Duodenal mucosa (tissue), 2 donors: ENCODE results near the gene FKBP7.
"Not testable (repeated sequence)": the region's sequence is repeated elsewhere in the genome, so short reads cannot be mapped to it uniquely, and the experiment has no call there.

ENCODE experiments used
- H3K27ac ChIP-seq: one replicate; pipeline ENCODE4 v1.7.0; 2013; ENCODE audit warnings: low read depth, low read length
- H3K27me3 ChIP-seq, 2 donors: one replicate each; pipeline ENCODE4 v1.7.0; 2013; ENCODE audit warnings: low read length in 2 of 2, control low read depth in 1 of 2; ENCODE audit not compliant: insufficient read depth in 2 of 2, control insufficient read depth in 1 of 2
- H3K36me3 ChIP-seq, 2 donors: one replicate each; pipeline ENCODE4 v1.7.0; 2013; ENCODE audit warnings: low read length in 2 of 2, control low read depth in 1 of 2; ENCODE audit not compliant: insufficient read depth in 2 of 2, control insufficient read depth in 1 of 2
- H3K4me1 ChIP-seq, 2 donors: one replicate each; pipeline ENCODE4 v1.7.0; 2013; ENCODE audit warnings: low read length in 2 of 2, control low read depth in 1 of 2; ENCODE audit not compliant: insufficient read depth in 2 of 2, control insufficient read depth in 1 of 2
- H3K4me3 ChIP-seq, 2 donors: one replicate each; pipeline ENCODE4 v1.7.0; 2013; ENCODE audit warnings: low read length in 2 of 2, low read depth in 1 of 2
- H3K9ac ChIP-seq, 2 donors: one replicate each; pipeline ENCODE4 v1.7.0; 2013; ENCODE audit warnings: low read length in 2 of 2, low read depth in 1 of 2
- H3K9me3 ChIP-seq, 2 donors: one replicate each; pipeline ENCODE4 v1.7.0; 2013; ENCODE audit warnings: low read length in 2 of 2, control low read depth in 1 of 2; ENCODE audit not compliant: control insufficient read depth in 1 of 2

FKBP7 gene

DNA sequence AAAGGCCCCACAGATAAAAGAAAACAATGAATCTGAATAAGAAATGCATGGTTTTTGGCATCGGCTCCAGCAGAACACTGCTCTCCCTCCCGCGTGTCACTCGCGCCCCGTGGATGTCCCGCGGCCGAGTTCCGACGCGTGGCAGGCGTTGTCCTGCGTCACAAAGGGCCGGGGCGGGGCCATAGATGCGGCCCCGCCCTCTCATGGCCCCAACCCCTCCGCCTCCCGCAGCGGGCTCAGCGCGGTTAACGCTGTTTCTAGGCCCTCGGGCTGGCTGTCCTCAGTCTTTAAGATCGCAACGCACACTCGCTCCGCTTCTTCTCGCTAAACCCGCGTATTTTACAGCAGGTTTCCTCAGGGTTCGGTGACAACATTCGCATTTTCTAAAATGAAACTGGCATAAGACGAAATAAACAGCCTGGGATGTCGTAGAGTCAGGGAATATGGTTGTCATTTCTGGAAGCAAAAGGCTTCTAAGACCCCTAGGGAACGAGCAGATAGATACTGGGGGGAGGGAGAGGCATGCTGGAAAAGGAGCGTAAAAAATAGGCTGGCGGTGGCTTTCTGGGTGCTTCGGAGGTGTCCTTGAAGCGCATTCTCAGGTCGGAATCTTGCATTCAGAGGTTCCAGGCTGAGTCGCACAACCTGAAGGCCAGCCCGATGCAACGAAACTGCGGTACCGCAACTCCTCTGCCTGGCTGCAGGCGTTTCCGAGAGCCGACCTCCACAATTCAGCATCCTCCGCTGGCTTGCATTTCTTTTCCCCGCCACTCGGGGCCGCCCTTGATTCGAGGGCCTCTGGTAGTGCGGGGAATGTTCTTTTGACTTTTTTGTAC is at the start of gene FKBP7:
TSS of gene FKBP7 (minus strand) at position 162 of the 836 bp plus-strand sequence. CDS start at position 61, 101 bp downstream.
- Histone ChIP-seq H3K9me3 (no peaks in the 10 kb centered on the region), H3K36me3 (no peaks in the 10 kb centered on the region), H3K4me3 (peak within 1 kb of the TSS; percentile 84 to 89), H3K4me1 (peaks cover 27 to 35% of the 10 kb centered on the region in 2 donors), H3K9ac (peak within 1 kb of the TSS; percentile 92 to 94), H3K27me3 (no peaks in the 10 kb centered on the region), H3K27ac (peak within 1 kb of the TSS; percentile 94)

DNA sequence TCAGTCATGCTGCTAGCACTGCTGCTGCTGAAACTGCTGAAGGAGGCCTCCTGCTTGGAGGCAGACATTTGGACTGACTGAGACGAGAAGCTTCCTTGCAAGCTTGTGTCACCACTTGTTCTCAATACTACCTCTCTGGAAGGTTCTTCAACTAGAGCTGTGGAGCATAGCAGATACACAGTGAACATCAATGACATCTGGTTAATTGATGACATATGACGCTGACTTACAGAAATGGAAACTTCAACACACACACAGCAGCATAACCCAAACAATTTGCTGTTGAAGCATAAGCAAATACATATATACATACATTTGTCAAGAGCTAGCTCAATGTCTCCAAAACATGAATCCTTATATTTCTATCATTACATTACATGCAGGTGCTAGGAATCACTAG is 49.2 kb upstream of the FKBP7 start:
- Histone ChIP-seq H3K27ac (no peak overlapping the region), H3K4me1 (peaks cover 0 to 7% of the 10 kb centered on the region in 2 donors), H3K9me3 (no peaks in the 10 kb centered on the region), H3K36me3 (peaks cover 0 to 12% of the 10 kb centered on the region in 2 donors), H3K27me3 (no peaks in the 10 kb centered on the region), H3K9ac (no peak overlapping the region), H3K4me3 (no peak overlapping the region)

- H3K4me1 ChIP-seq = peaks cover 0 to 7% of the 10 kb centered on the region in 2 donors
- no peaks in the 10 kb centered on the region for H3K27me3 ChIP-seq
- H3K36me3 ChIP-seq = peaks cover 0 to 1% of the 10 kb centered on the region in 2 donors
- no peak overlapping the region for H3K27ac ChIP-seq
- H3K4me3 ChIP-seq = no peak overlapping the region
- H3K9ac ChIP-seq = no peak overlapping the region
- no peaks in the 10 kb centered on the region for H3K9me3 ChIP-seq
Observed at GRCh38 chr2:178526256-178526655, 47.9 kb upstream of the FKBP7 start.

DNA sequence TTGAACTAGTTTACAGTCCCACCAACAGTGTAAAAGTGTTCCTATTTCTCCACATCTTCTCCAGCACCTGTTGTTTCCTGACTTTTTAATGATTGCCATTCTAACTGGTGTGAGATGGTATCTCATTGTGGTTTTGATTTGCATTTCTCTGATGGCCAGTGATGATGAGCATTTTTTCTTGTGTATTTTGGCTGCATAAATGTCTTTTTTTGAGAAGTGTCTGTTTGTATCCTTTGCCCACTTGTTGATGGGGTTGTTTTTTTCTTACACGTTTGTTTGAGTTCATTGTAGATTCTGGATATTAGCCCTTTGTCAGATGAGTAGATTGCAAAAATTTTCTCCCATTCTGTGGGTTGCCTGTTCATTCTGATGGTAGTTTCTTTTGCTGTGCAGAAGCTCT is 47.1 kb upstream of the FKBP7 start:
- not testable (repeated sequence) for H3K9ac ChIP-seq, H3K27me3 ChIP-seq, H3K9me3 ChIP-seq, H3K27ac ChIP-seq, H3K4me1 ChIP-seq, H3K36me3 ChIP-seq, H3K4me3 ChIP-seq

- H3K9ac ChIP-seq, H3K9me3 ChIP-seq, H3K4me3 ChIP-seq, H3K27me3 ChIP-seq, H3K27ac ChIP-seq, H3K36me3 ChIP-seq, H3K4me1 ChIP-seq: not testable (repeated sequence)
Observed at GRCh38 chr2:178525010-178525409, 46.6 kb upstream of the FKBP7 start.

DNA sequence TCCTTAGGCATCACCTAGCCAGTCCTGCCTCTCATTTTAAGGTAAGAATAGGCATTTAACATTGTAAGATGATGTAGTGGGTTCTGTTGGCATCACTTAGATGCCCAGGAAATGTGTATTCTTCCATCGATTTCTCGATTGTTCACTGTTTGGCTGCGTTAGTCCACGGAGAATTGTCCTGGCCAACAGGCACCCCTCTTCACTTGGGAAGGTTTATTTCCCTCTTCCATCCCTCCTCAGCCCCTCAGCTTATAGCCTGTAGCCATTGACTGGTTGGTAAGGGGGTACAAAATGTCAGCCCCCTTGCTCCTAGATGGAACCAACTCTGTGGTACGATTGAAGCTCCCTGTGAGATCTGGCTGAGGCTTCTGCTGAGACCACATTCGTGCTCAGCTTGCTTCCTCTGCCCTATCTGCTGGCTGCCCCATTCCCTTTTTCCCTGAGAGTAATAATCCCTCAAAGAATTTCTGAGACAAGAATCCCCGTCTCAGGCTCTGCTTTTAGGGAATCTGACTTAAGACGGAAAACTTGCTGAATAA is 45.3 kb upstream of the FKBP7 start:
- H3K27me3 ChIP-seq = no peaks in the 10 kb centered on the region
- H3K4me3 ChIP-seq = peak overlapping the region; percentile 87 to 93
- H3K4me1 ChIP-seq = peaks cover 0 to 7% of the 10 kb centered on the region in 2 donors
- peak overlapping the region; percentile 23 for H3K27ac ChIP-seq
- H3K9me3 ChIP-seq = no peaks in the 10 kb centered on the region
- peak overlapping the region; percentile 82 to 87 for H3K9ac ChIP-seq
- no peaks in the 10 kb centered on the region for H3K36me3 ChIP-seq

DNA sequence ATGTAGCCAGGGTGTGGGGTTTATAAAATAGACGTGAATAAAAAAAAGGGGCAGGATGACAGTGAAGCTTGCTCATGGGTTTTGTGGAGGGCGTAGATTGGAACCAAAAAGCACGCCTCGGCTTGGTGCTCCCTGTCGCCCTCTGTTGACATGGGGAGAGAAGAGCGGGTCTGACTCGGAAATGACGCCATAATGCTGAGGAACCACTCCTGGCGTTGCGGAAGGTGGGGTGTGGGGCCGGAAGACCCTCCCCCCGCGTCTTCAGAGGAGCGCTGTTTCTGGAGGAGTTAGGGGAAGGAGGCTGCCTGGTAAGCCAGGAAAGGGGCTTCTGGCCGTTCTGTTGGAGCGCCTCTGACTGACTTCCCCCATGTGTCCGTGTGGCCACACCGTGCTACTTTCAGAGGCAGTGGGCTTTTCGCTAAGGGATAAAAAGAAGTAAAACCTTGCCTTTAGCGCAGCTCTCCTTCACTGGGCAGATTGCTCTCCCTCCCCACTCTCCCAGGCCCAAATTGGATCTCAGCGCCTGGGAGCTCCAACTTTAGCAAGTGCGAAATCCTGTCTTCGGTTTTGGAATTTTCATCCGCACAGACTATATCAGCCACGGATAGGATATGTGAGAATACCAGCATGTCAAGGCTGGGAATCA is 44.7 kb upstream of the FKBP7 start:
- Histone ChIP-seq H3K27ac (peak overlapping the region; percentile 23), H3K27me3 (no peaks in the 10 kb centered on the region), H3K9me3 (no peaks in the 10 kb centered on the region), H3K9ac (peak overlapping the region; percentile 82 to 87), H3K36me3 (peaks cover 0 to 5% of the 10 kb centered on the region in 2 donors), H3K4me3 (peak overlapping the region; percentile 87 to 93), H3K4me1 (peaks cover 0 to 7% of the 10 kb centered on the region in 2 donors)

GRCh38 chr2:178521304-178522150 is 43.1 kb upstream of the FKBP7 start:
- Histone ChIP-seq H3K36me3 (peaks cover 0 to 5% of the 10 kb centered on the region in 2 donors), H3K9ac (no peak overlapping the region), H3K27ac (no peak overlapping the region), H3K9me3 (no peaks in the 10 kb centered on the region), H3K4me1 (peaks cover 0 to 7% of the 10 kb centered on the region in 2 donors), H3K27me3 (no peaks in the 10 kb centered on the region), H3K4me3 (no peak overlapping the region)

DNA sequence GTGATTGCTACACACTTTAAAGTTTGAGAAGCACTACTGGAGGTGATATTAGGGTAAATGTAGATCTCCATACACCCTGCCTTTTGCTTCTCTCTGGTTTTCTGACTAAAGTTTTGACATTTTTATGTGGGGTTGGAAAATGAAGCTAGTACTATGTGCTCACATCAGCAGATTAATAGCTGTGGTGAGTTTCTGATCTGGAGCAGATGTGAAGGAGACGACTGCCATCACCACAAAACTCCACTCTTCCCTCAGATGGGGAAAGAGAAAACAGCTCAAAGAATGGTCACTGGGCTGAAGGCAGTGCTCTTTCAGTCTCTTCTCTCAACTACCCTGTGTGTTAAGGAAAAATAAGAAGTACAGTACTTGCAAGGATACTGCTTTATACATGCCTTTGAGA is 39.1 kb upstream of the FKBP7 start:
- H3K27ac ChIP-seq = no peak overlapping the region
- H3K4me1 ChIP-seq = no peaks in the 10 kb centered on the region
- peaks cover 0 to 8% of the 10 kb centered on the region in 2 donors for H3K36me3 ChIP-seq
- no peaks in the 10 kb centered on the region for H3K9me3 ChIP-seq
- H3K27me3 ChIP-seq = no peaks in the 10 kb centered on the region
- no peak overlapping the region for H3K9ac ChIP-seq
- no peak overlapping the region for H3K4me3 ChIP-seq
